Amniotic stem cell (primary cell): ENCODE data around the gene NGFR.

Experiments used
- DNase-seq: peaks from one replicate; lab custom pipeline; 2025; lab: John Stamatoyannopoulos, UW

The NGFR gene

GRCh38 chr17:49518346-49519078, 23.4 kb downstream of the NGFR start:
- no peak for DNase-seq

GRCh38 chr17:49519781-49520180, 24.7 kb downstream of the NGFR start:
- no peak for DNase-seq

- DNase-seq, result no peak
These were observed 25.4 kb downstream of the NGFR start for GRCh38 chr17:49520386-49521087.

GRCh38 chr17:49521088-49521450, 26.0 kb downstream of the NGFR start:
- no peak for DNase-seq

- no peak for DNase-seq
These were observed 26.6 kb downstream of the NGFR start for GRCh38 chr17:49521471-49522356.

- no peak for DNase-seq
These were observed 27.3 kb downstream of the NGFR start for GRCh38 chr17:49522357-49522890.

- DNase-seq, result no peak
These were observed 28.1 kb downstream of the NGFR start for GRCh38 chr17:49523196-49523595.

GRCh38 chr17:49523706-49524472, 28.8 kb downstream of the NGFR start:
- DNase-seq, result no peak

- DNase-seq, result no peak
These were observed 29.6 kb downstream of the NGFR start for GRCh38 chr17:49524473-49525359.

- DNase-seq, result no peak
These were observed 31.0 kb downstream of the NGFR start for GRCh38 chr17:49525831-49526741.

- no peak for DNase-seq
These were observed 33.0 kb downstream of the NGFR start for GRCh38 chr17:49527927-49528651.

- no peak for DNase-seq
These were observed 33.9 kb downstream of the NGFR start for GRCh38 chr17:49528966-49529365.

- DNase-seq, result no peak
These were observed 35.0 kb downstream of the NGFR start for GRCh38 chr17:49530118-49530517.

- no peak for DNase-seq
These were observed 48.8 kb downstream of the NGFR start for GRCh38 chr17:49543860-49544259.

- no peak for DNase-seq
These were observed 50.0 kb downstream of the NGFR start for GRCh38 chr17:49545007-49545660.

GRCh38 chr17:49545806-49546545, 50.9 kb downstream of the NGFR start:
- no peak for DNase-seq
